OCI-LY7 (cell line): Measurements from ENCODE around the gene IFRD2.

Experiments used
- EZH2phosphoT487 ChIP-seq: fragments of 200-600 bp; sonication (generic); IDR thresholded peaks from 2 replicates; pipeline ENCODE4 v1.6.1; 2018; ENCODE audit warnings: low read depth, borderline replicate concordance, mild to moderate bottlenecking, mixed run types, antibody characterized with exemption, low read length, moderate library complexity, mixed read lengths
- TF ChIP-seq, protein P1 (sequence below): fragments of 200-600 bp; sonication (generic); conservative IDR thresholded peaks from 2 replicates; pipeline ENCODE4 v1.5.1; 2014; ENCODE audit warnings: mild to moderate bottlenecking, antibody characterized with exemption, low read length, moderate library complexity, mixed read lengths

DNA sequence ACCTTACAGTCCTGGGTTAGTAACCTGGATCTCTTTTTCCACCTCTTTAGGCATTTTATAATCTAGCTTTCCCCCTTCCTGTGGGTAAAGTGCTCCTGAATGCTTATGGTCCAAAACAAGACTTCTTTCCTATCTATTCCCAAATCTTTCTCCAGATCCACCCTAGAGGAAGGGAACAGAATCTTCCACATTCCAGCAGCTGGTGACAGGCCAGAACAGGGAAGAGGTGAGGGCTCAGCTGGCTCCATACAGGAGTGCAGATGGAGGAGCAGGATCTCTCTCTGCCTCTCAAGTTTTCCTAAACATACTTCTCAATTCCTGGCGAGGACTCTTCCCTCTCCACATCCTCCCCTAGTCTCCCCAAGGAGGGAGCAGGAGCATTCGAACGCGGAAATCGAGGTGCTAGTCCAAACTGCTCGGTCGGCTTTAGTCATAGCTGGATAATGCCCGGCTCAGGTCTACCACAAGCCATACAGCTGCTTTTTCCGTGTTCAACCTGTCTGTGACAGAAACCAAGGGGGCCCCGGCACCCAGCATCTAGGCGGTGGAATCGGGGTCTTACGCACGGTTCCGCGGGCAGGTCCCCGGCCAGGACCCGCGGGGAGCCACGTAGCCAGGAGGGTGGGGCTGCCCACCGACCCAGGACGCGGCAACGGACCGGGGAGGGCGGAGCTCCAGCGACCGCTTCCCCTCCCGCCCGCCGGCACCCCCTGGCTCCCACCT lies 44.4 kb upstream of the IFRD2 start:
- TF ChIP-seq, protein P1, sequence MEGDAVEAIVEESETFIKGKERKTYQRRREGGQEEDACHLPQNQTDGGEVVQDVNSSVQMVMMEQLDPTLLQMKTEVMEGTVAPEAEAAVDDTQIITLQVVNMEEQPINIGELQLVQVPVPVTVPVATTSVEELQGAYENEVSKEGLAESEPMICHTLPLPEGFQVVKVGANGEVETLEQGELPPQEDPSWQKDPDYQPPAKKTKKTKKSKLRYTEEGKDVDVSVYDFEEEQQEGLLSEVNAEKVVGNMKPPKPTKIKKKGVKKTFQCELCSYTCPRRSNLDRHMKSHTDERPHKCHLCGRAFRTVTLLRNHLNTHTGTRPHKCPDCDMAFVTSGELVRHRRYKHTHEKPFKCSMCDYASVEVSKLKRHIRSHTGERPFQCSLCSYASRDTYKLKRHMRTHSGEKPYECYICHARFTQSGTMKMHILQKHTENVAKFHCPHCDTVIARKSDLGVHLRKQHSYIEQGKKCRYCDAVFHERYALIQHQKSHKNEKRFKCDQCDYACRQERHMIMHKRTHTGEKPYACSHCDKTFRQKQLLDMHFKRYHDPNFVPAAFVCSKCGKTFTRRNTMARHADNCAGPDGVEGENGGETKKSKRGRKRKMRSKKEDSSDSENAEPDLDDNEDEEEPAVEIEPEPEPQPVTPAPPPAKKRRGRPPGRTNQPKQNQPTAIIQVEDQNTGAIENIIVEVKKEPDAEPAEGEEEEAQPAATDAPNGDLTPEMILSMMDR = no peak
- TF ChIP-seq EZH2phosphoT487 = no peak
